Measurements from ENCODE around the gene RAB3IP.
"Not testable (repeated sequence)": the region's sequence is repeated elsewhere in the genome, so short reads cannot be mapped to it uniquely, and the experiment has no call there.

The RAB3IP gene

DNA sequence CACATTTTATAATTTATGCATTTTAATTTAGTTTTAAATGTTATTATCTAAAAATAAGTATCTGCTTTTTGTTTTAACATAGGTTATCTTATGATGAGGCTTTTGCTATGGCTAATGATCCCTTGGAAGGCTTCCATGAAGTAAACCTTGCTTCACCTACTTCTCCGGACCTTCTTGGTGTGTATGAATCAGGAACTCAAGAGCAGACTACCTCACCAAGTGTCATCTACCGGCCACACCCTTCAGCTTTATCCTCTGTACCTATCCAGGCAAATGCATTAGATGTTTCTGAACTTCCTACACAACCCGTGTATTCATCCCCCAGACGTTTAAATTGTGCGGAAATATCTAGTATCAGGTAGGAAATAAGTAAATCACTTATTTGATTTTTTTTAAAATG lies 16.6 kb downstream of the RAB3IP start:
- peak; percentile 66 for DNase-seq (ENCODE audit: low read depth)
- H3K4me3 ChIP-seq (ENCODE audit: low read length) = no peak overlapping the region
- TF ChIP-seq, protein P1, sequence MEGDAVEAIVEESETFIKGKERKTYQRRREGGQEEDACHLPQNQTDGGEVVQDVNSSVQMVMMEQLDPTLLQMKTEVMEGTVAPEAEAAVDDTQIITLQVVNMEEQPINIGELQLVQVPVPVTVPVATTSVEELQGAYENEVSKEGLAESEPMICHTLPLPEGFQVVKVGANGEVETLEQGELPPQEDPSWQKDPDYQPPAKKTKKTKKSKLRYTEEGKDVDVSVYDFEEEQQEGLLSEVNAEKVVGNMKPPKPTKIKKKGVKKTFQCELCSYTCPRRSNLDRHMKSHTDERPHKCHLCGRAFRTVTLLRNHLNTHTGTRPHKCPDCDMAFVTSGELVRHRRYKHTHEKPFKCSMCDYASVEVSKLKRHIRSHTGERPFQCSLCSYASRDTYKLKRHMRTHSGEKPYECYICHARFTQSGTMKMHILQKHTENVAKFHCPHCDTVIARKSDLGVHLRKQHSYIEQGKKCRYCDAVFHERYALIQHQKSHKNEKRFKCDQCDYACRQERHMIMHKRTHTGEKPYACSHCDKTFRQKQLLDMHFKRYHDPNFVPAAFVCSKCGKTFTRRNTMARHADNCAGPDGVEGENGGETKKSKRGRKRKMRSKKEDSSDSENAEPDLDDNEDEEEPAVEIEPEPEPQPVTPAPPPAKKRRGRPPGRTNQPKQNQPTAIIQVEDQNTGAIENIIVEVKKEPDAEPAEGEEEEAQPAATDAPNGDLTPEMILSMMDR (IDR thresholded peaks at IDR 0.05; ENCODE audit: insufficient read depth, low read depth, low read length, missing control alignments) = no peak

DNA sequence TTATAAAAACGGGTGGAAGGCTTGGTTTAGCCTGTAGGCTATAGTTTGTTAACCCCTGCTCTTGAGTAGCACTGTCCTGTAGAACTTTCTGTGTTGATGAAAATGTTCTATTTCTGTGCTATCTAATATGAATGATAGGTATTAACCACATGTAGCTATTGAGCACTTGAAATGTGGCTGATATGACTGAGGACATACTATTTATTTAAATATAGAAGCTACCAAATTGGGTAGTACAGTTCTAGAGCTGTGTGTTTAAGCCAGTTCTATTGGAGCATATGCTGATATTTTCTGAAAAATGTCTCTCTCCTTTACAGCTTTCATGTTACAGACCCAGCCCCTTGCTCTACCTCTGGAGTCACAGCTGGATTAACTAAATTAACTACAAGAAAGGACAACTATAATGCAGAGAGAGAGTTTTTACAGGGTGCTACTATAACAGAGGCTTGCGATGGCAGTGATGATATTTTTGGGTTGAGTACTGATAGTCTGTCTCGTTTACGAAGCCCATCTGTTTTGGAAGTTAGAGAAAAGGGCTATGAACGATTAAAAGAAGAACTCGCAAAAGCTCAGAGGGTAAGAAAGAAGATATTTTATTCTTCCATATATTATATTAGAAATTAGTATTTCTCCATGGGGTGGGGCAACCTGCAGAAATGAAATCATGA lies 17.6 kb downstream of the RAB3IP start:
- no peak for DNase-seq (ENCODE audit: low read depth)
- H3K4me3 ChIP-seq (ENCODE audit: low read length) = no peak overlapping the region
- TF ChIP-seq, protein P1 (IDR thresholded peaks at IDR 0.05; ENCODE audit: insufficient read depth, low read depth, low read length, missing control alignments) = no peak

DNA sequence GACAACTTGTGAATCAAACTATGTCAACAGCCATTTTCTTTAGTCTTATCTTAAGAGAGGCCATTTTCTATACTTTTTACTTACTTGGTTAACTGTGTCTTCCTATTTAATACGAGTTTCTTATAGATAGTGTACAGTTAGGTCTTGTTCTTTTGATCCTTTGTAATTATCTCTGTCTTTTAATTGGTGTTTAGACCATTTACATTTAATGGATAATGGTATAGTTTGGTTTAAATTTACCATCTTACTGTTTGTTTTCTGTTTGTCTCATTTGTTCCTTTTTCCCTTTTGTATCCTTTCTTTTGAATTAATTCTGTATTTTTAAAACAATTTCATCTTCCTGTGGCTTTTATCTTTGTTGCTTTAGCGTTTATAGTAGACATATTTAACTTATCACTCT lies 19.4 kb downstream of the RAB3IP start:
- DNase-seq (ENCODE audit: low read depth) = no peak
- TF ChIP-seq, protein P1 (IDR thresholded peaks at IDR 0.05; ENCODE audit: insufficient read depth, low read depth, low read length, missing control alignments) = no peak
- H3K4me3 ChIP-seq (ENCODE audit: low read length) = no peak overlapping the region

DNA sequence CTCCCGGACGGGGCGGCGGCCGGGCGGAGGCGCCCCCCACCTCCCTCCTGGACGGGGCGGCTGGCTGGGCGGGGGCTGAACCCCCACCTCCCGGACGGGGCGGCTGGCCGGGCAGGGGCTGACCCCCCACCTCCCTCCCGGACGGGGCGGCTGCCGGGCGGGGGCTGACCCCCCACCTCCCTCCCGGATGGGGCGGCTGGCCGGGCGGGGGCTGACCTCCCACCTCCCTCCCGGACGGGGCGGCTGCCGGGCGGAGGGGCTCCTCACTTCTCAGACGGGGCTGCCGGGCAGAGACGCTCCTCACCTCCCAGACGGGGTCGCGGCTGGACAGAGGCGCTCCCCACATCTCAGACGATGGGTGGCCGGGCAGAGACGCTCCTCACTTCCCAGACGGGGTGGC lies 20.9 kb downstream of the RAB3IP start:
- H3K4me3 ChIP-seq (ENCODE audit: low read length); DNase-seq (ENCODE audit: low read depth): not testable (repeated sequence)

DNA sequence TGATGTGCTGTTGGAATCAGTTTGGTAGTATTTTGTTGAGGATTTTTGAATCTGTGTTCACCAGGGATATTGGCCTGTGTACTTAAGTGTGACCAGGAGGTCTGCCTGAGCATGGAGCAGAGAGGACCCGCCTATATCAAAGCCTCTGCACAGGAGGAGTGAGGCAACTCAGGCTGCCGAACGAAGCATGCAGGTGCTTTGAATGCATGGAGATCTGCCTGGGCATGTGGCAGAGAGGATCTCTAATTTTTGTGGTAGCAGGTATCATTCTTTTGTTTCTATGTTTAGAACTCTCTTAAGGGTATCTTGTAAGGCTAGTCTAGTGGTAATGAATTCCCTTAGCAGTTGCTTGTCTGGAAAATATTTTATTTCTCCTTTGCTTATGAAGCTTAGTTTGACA lies 26.9 kb downstream of the RAB3IP start:
- TF ChIP-seq, protein P1 (IDR thresholded peaks at IDR 0.05; ENCODE audit: insufficient read depth, low read depth, low read length, missing control alignments) = no peak
- no peak overlapping the region for H3K4me3 ChIP-seq (ENCODE audit: low read length)
- peak; percentile 82 for DNase-seq (ENCODE audit: low read depth)

DNA sequence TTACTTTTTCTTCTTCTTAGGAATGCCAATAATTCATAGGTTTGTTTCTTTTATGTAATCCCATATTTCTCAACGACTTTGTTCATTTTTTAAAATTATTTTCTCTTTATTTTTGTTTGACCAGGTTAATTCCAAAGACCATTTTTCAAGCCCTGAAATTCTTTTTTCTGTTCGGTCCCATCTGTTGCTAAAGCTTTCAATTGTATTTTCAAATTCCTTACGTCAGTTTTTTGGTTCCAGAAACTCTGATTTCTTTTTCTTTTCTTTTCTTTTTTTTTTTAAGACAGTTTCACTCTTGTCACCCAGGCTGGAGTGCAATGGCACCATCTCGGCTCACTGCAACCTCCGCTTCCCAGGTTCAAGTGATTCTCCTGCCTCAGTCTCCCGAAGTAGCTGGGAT lies 27.6 kb downstream of the RAB3IP start:
- TF ChIP-seq, protein P1 (IDR thresholded peaks at IDR 0.05; ENCODE audit: insufficient read depth, low read depth, low read length, missing control alignments) = no peak
- no peak for DNase-seq (ENCODE audit: low read depth)
- H3K4me3 ChIP-seq (ENCODE audit: low read length) = no peak overlapping the region

DNA sequence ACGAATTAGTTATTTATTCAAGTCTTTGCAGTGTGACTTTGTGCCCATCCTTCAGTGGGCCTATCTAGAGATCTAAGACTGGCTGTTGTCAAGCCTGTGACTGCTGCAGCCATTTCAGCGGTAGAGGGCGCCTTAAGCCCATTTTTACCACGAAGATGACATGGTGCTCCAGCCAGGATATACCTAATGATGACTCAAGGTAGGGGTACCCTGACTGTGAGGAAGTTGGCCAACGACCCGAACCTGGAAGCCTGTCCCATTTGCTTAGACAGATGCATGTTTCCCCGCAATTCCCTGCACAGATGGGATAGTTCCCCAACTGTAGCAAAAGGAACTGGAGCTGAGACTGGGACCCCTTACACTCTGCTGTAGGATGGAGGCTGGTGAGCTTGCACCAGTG lies 41.3 kb downstream of the RAB3IP start:
- H3K4me3 ChIP-seq (ENCODE audit: low read length) = no peak overlapping the region
- peak; percentile 65 for DNase-seq (ENCODE audit: low read depth)
- TF ChIP-seq, protein P1 (IDR thresholded peaks at IDR 0.05; ENCODE audit: insufficient read depth, low read depth, low read length, missing control alignments) = peak; percentile 54
